WTC11 (cell line): Measurements from ENCODE around the gene CNTNAP2. TPM values are rescaled to one million over a fixed set of nuclear protein-coding genes. Genes with fewer than 3 reads are reported as not detected.
A peak's percentile ranks its signal among the peaks of the same experiment; 100 is the strongest.

Experiments
- ATAC-seq: fragments of 200-7000 bp; cut with Tn5 transposase; 2 replicates; pipeline ENCODE4 v1.10.0; 2021; ENCODE audit warnings: mild to moderate bottlenecking, moderate library complexity
- CTCF ChIA-PET: fragments of 300-600 bp; sonication (Branson Sonifier 250); formaldehyde crosslinking; loops from one replicate; lab custom pipeline; 2021; ENCODE audit warnings: antibody characterized with exemption; lab: Charles Lee
- POLR2A ChIA-PET: fragments of 350-600 bp; sonication (Branson Sonifier 250); formaldehyde crosslinking; loops from one replicate; lab custom pipeline; 2021; ENCODE audit warnings: antibody characterized with exemption; lab: Charles Lee
- DNase-seq: peaks from one replicate; pipeline ENCODE4 v3.0.0; 2021; ENCODE audit warnings: low spot score
- H3K27ac Mint-ChIP-seq: 2 replicates; pipeline ENCODE4 v1.8.0; 2021; ENCODE audit warnings: mixed read lengths
- H3K27me3 Mint-ChIP-seq: 2 replicates; pipeline ENCODE4 v1.8.0; 2021; ENCODE audit warnings: low read depth, mild to moderate bottlenecking, moderate library complexity, mixed read lengths
- H3K36me3 Mint-ChIP-seq: 2 replicates; pipeline ENCODE4 v1.8.0; 2021; ENCODE audit warnings: mixed read lengths
- H3K4me1 Mint-ChIP-seq: 2 replicates; pipeline ENCODE4 v1.8.0; 2022; ENCODE audit warnings: mixed read lengths
- H3K4me3 Mint-ChIP-seq: 2 replicates; pipeline ENCODE4 v1.8.0; 2021; ENCODE audit warnings: mild to moderate bottlenecking, moderate library complexity, mixed read lengths
- H3K9me3 Mint-ChIP-seq: 2 replicates; pipeline ENCODE4 v1.8.0; 2021; ENCODE audit warnings: mixed read lengths
- ATF1 ChIP-seq: sonication (generic); formaldehyde crosslinking; IDR thresholded peaks from 2 replicates; pipeline ENCODE4 v1.8.1; 2023; ENCODE audit warnings: mild to moderate bottlenecking, moderate library complexity, missing genetic modification reagents
- CREB1 ChIP-seq: sonication (generic); formaldehyde crosslinking; IDR thresholded peaks from 2 replicates; pipeline ENCODE4 v1.8.0; 2023; ENCODE audit warnings: mild to moderate bottlenecking, missing genetic modification reagents
- HMGA2 ChIP-seq: fragments of 250-450 bp; sonication (Bioruptor Pico); IDR thresholded peaks from 2 replicates; pipeline ENCODE4 v1.4.0; 2021; ENCODE audit warnings: mild to moderate bottlenecking, moderate library complexity
- JUN ChIP-seq: sonication (generic); formaldehyde crosslinking; IDR thresholded peaks from 2 replicates; pipeline ENCODE4 v1.8.0; 2023; ENCODE audit warnings: mild to moderate bottlenecking, missing genetic modification reagents
- NR1H2 ChIP-seq: sonication (generic); formaldehyde crosslinking; IDR thresholded peaks from 2 replicates; pipeline ENCODE4 v1.9.0; 2021; ENCODE audit warnings: mild to moderate bottlenecking, moderate library complexity, missing genetic modification reagents
- NR3C1 ChIP-seq: sonication (generic); formaldehyde crosslinking; conservative IDR thresholded peaks from 2 replicates; pipeline ENCODE4 v1.8.1; 2023; ENCODE audit warnings: low read depth, mild to moderate bottlenecking, missing genetic modification reagents
- PRRX2 ChIP-seq: fragments of 250-450 bp; sonication (Bioruptor Pico); IDR thresholded peaks from 2 replicates; pipeline ENCODE4 v1.8.0; 2021; ENCODE audit warnings: mild to moderate bottlenecking
- RORB ChIP-seq: fragments of 250-450 bp; sonication (Bioruptor Pico); IDR thresholded peaks from 2 replicates; pipeline ENCODE4 v1.9.0; 2021; ENCODE audit warnings: mild to moderate bottlenecking
- SOX15 ChIP-seq: fragments of 250-450 bp; sonication (Bioruptor Pico); IDR thresholded peaks from 2 replicates; pipeline ENCODE4 v1.9.0; 2021; ENCODE audit warnings: mild to moderate bottlenecking
- TEAD1 ChIP-seq: sonication (generic); formaldehyde crosslinking; IDR thresholded peaks from 2 replicates; pipeline ENCODE4 v1.8.0; 2022; ENCODE audit warnings: mild to moderate bottlenecking, missing genetic modification reagents
- TEAD4 ChIP-seq: sonication (generic); formaldehyde crosslinking; IDR thresholded peaks from 2 replicates; pipeline ENCODE4 v1.8.0; 2022; ENCODE audit warnings: mild to moderate bottlenecking, missing genetic modification reagents
- ZNF219 ChIP-seq: sonication (generic); formaldehyde crosslinking; IDR thresholded peaks from 2 replicates; pipeline ENCODE4 v1.8.0; 2023; ENCODE audit warnings: missing genetic modification reagents, mild to moderate bottlenecking, borderline replicate concordance
- ZNF317 ChIP-seq: sonication (generic); formaldehyde crosslinking; IDR thresholded peaks from 2 replicates; pipeline ENCODE4 v1.8.1; 2023; ENCODE audit warnings: low read depth, mild to moderate bottlenecking, moderate library complexity, missing genetic modification reagents, borderline replicate concordance
- total RNA-seq: library from RNA; stranded (reverse); gene quantifications from 3 replicates; pipeline ENCODE4 v1.2.3, GENCODE V29; 2021
- TF ChIP-seq, protein P1 (sequence below): fragments of 250-450 bp; sonication (Bioruptor Pico); IDR thresholded peaks from 2 replicates; pipeline ENCODE4 v1.8.0; 2021; ENCODE audit warnings: mild to moderate bottlenecking
- TF ChIP-seq, protein P2 (sequence below): sonication (generic); formaldehyde crosslinking; IDR thresholded peaks from 2 replicates; pipeline ENCODE4 v1.8.0; 2023; ENCODE audit warnings: missing genetic modification reagents, mild to moderate bottlenecking, borderline replicate concordance
- TF ChIP-seq, protein P3 (sequence below): sonication (generic); formaldehyde crosslinking; IDR thresholded peaks from 2 replicates; pipeline ENCODE4 v1.8.0; 2022; ENCODE audit warnings: missing genetic modification reagents
- TF ChIP-seq, protein P4 (sequence below): sonication (generic); formaldehyde crosslinking; IDR thresholded peaks from 2 replicates; pipeline ENCODE4 v1.8.0; 2022; ENCODE audit warnings: mild to moderate bottlenecking, missing genetic modification reagents
- TF ChIP-seq, protein P5 (sequence below): fragments of 250-450 bp; sonication (Bioruptor Pico); IDR thresholded peaks from 2 replicates; pipeline ENCODE4 v1.9.0; 2021; ENCODE audit warnings: mild to moderate bottlenecking

Gene CNTNAP2
- total RNA-seq, 1 experiment from 2014 or later = 63.8 TPM

DNA sequence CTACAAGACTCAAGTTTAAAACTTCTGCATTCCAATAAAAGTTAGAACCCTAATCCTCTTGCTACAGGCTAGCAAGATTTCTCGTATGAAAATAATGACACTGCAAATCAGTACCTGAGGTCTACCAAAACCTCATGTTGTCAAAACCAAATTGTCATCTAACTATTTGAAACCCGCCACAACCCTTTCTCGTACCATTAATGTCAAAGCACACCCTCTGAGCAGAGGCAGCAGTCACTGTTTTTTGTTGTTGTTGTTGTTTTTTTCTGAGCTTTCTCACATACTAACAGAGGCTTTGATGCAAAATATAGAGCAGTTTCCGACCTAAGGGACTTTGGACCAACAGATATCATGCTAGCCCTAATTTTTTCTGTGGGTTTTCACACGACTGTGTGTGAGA lies 1910.1 kb downstream of the CNTNAP2 start:
- DNase-seq = no peak
- Mint-ChIP-seq H3K36me3 (peaks cover 8% of the 10 kb centered on the region; the same call in 1 of the 2 replicates), H3K27ac (no peak overlapping the region), H3K4me1 (peaks cover 33% of the 10 kb centered on the region), H3K4me3 (no peak overlapping the region), H3K9me3 (peaks cover 12% of the 10 kb centered on the region)
- ATAC-seq = no peak
- POLR2A ChIA-PET = no interaction called here
- TF ChIP-seq ZNF219 (CRISPR knock-in tag) (no peak), SOX15 (CRISPR knock-in tag) (no peak)
- TF ChIP-seq, protein P1, sequence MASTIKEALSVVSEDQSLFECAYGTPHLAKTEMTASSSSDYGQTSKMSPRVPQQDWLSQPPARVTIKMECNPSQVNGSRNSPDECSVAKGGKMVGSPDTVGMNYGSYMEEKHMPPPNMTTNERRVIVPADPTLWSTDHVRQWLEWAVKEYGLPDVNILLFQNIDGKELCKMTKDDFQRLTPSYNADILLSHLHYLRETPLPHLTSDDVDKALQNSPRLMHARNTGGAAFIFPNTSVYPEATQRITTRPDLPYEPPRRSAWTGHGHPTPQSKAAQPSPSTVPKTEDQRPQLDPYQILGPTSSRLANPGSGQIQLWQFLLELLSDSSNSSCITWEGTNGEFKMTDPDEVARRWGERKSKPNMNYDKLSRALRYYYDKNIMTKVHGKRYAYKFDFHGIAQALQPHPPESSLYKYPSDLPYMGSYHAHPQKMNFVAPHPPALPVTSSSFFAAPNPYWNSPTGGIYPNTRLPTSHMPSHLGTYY (CRISPR knock-in tag) = no peak
- TF ChIP-seq, all 79 proteins: peak for 0
- CTCF ChIA-PET = no interaction called here
- peaks cover 83% of the 10 kb centered on the region for H3K27me3 Mint-ChIP-seq

DNA sequence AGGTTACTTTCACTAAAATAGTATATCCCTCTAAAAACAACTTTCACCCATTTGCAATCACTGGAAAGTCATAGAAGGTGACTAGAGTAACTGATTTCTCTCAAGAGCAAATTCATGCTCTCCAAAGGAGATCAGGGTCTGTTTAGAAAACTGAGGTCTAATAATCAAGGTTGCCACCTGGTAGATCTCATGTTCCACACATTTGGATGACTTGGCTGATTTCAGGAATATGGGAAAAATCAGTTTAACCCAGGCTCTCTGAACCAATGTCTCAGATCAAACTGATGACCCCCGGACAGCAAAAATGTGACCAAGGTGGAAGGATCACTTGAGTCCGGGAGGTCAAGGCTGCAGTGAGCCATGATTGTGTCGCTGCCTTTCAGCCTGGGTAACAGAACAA lies 1911.6 kb downstream of the CNTNAP2 start:
- peaks cover 12% of the 10 kb centered on the region for H3K9me3 Mint-ChIP-seq
- H3K27ac Mint-ChIP-seq = no peak overlapping the region
- ChIA-PET CTCF (no interaction called here), POLR2A (no interaction called here)
- H3K4me1 Mint-ChIP-seq = peaks cover 21% of the 10 kb centered on the region
- DNase-seq = no peak
- H3K27me3 Mint-ChIP-seq = peaks cover 83% of the 10 kb centered on the region
- TF ChIP-seq, protein P2, sequence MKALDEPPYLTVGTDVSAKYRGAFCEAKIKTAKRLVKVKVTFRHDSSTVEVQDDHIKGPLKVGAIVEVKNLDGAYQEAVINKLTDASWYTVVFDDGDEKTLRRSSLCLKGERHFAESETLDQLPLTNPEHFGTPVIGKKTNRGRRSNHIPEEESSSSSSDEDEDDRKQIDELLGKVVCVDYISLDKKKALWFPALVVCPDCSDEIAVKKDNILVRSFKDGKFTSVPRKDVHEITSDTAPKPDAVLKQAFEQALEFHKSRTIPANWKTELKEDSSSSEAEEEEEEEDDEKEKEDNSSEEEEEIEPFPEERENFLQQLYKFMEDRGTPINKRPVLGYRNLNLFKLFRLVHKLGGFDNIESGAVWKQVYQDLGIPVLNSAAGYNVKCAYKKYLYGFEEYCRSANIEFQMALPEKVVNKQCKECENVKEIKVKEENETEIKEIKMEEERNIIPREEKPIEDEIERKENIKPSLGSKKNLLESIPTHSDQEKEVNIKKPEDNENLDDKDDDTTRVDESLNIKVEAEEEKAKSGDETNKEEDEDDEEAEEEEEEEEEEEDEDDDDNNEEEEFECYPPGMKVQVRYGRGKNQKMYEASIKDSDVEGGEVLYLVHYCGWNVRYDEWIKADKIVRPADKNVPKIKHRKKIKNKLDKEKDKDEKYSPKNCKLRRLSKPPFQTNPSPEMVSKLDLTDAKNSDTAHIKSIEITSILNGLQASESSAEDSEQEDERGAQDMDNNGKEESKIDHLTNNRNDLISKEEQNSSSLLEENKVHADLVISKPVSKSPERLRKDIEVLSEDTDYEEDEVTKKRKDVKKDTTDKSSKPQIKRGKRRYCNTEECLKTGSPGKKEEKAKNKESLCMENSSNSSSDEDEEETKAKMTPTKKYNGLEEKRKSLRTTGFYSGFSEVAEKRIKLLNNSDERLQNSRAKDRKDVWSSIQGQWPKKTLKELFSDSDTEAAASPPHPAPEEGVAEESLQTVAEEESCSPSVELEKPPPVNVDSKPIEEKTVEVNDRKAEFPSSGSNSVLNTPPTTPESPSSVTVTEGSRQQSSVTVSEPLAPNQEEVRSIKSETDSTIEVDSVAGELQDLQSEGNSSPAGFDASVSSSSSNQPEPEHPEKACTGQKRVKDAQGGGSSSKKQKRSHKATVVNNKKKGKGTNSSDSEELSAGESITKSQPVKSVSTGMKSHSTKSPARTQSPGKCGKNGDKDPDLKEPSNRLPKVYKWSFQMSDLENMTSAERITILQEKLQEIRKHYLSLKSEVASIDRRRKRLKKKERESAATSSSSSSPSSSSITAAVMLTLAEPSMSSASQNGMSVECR (CRISPR knock-in tag) = no peak
- TF ChIP-seq HMGA2 (CRISPR knock-in tag) = no peak
- TF ChIP-seq TEAD1 (CRISPR knock-in tag) = no peak
- TF ChIP-seq, protein P3, sequence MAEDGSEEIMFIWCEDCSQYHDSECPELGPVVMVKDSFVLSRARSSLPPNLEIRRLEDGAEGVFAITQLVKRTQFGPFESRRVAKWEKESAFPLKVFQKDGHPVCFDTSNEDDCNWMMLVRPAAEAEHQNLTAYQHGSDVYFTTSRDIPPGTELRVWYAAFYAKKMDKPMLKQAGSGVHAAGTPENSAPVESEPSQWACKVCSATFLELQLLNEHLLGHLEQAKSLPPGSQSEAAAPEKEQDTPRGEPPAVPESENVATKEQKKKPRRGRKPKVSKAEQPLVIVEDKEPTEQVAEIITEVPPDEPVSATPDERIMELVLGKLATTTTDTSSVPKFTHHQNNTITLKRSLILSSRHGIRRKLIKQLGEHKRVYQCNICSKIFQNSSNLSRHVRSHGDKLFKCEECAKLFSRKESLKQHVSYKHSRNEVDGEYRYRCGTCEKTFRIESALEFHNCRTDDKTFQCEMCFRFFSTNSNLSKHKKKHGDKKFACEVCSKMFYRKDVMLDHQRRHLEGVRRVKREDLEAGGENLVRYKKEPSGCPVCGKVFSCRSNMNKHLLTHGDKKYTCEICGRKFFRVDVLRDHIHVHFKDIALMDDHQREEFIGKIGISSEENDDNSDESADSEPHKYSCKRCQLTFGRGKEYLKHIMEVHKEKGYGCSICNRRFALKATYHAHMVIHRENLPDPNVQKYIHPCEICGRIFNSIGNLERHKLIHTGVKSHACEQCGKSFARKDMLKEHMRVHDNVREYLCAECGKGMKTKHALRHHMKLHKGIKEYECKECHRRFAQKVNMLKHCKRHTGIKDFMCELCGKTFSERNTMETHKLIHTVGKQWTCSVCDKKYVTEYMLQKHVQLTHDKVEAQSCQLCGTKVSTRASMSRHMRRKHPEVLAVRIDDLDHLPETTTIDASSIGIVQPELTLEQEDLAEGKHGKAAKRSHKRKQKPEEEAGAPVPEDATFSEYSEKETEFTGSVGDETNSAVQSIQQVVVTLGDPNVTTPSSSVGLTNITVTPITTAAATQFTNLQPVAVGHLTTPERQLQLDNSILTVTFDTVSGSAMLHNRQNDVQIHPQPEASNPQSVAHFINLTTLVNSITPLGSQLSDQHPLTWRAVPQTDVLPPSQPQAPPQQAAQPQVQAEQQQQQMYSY (CRISPR knock-in tag) = no peak
- TF ChIP-seq PRRX2 (CRISPR knock-in tag) = no peak
- no peak for TF ChIP-seq ZNF219 (CRISPR knock-in tag)
- no peak for TF ChIP-seq NR1H2
- no peak for TF ChIP-seq ZNF317 (CRISPR knock-in tag)
- no peak for TF ChIP-seq TEAD4
- TF ChIP-seq ATF1 = no peak
- TF ChIP-seq, protein P4, sequence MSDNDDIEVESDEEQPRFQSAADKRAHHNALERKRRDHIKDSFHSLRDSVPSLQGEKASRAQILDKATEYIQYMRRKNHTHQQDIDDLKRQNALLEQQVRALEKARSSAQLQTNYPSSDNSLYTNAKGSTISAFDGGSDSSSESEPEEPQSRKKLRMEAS (CRISPR knock-in tag) = no peak
- H3K36me3 Mint-ChIP-seq = peaks cover 8% of the 10 kb centered on the region; the same call in 1 of the 2 replicates
- ATAC-seq = no peak
- H3K4me3 Mint-ChIP-seq = no peak overlapping the region

DNA sequence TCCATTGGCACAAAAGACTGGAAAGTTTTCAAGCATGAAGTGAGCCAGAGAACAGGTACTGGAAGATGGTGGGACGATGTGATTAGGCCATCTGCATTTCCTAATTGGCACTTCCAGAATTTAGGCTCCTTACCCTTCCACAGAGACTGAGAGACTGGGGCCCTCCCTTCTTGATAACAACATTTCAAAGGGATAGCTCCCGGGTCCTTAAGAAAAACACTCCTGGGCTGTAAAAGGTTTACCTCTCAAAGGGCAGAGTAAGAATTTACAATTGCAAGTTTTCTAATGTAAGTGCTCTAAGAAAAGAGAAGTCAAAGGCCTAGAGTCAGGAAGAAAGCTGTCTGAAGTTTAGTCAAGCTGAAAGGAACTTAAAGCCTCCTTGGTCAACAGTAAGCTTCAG lies 1914.4 kb downstream of the CNTNAP2 start:
- peaks cover 21% of the 10 kb centered on the region for H3K4me1 Mint-ChIP-seq
- no peaks in the 10 kb centered on the region for H3K9me3 Mint-ChIP-seq
- no peaks in the 10 kb centered on the region for H3K36me3 Mint-ChIP-seq
- ChIA-PET POLR2A (no interaction called here), CTCF (no interaction called here)
- DNase-seq (no peak), ATAC-seq (peak; percentile 94)
- no peak overlapping the region for H3K27ac Mint-ChIP-seq
- H3K27me3 Mint-ChIP-seq = peaks cover 94% of the 10 kb centered on the region
- H3K4me3 Mint-ChIP-seq = no peak overlapping the region
- no peak for TF ChIP-seq TEAD4
- TF ChIP-seq, protein P5, sequence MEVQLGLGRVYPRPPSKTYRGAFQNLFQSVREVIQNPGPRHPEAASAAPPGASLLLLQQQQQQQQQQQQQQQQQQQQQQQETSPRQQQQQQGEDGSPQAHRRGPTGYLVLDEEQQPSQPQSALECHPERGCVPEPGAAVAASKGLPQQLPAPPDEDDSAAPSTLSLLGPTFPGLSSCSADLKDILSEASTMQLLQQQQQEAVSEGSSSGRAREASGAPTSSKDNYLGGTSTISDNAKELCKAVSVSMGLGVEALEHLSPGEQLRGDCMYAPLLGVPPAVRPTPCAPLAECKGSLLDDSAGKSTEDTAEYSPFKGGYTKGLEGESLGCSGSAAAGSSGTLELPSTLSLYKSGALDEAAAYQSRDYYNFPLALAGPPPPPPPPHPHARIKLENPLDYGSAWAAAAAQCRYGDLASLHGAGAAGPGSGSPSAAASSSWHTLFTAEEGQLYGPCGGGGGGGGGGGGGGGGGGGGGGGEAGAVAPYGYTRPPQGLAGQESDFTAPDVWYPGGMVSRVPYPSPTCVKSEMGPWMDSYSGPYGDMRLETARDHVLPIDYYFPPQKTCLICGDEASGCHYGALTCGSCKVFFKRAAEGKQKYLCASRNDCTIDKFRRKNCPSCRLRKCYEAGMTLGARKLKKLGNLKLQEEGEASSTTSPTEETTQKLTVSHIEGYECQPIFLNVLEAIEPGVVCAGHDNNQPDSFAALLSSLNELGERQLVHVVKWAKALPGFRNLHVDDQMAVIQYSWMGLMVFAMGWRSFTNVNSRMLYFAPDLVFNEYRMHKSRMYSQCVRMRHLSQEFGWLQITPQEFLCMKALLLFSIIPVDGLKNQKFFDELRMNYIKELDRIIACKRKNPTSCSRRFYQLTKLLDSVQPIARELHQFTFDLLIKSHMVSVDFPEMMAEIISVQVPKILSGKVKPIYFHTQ (CRISPR knock-in tag) = no peak
- TF ChIP-seq CREB1 (CRISPR knock-in tag) = no peak
- no peak for TF ChIP-seq ZNF219 (CRISPR knock-in tag)
- TF ChIP-seq, protein P1 (CRISPR knock-in tag) = no peak
- TF ChIP-seq NR3C1 (CRISPR knock-in tag) = no peak
- no peak for TF ChIP-seq RORB (CRISPR knock-in tag)
- TF ChIP-seq JUN = no peak
